COLO668 (cell line): Measurements from ENCODE around the gene ACCSL.

Source experiments
- DNase-seq: peaks from one replicate; lab custom pipeline; 2025; ENCODE audit not compliant: unreplicated experiment; lab: John Stamatoyannopoulos, UW

Gene ACCSL

DNA sequence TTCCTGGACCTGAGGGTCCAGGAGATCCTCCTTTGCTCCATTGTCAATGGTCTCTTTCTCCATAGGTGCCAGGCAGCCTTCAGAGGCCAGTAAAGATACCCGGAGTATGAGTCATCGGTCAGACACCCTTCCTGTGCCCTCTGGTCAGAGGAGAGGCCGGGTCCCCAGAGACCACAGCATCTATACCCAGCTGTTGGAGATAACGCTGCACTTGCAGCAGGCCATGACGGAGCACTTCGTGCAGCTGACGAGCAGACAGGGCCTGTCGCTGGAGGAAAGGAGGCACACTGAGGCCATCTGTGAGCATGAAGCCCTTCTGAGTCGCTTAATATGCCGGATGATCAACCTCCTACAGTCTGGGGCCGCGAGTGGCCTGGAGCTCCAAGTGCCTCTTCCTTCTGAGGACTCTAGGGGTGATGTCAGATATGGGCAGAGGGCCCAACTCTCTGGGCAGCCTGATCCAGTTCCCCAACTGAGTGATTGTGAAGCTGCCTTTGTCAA, at the start of gene ACCSL:
Gene ACCSL, plus strand, starts transcription at position 51 of the 501 bp plus-strand sequence. Its CDS starts 56 bp downstream, at position 107.
- no peak for DNase-seq

DNA sequence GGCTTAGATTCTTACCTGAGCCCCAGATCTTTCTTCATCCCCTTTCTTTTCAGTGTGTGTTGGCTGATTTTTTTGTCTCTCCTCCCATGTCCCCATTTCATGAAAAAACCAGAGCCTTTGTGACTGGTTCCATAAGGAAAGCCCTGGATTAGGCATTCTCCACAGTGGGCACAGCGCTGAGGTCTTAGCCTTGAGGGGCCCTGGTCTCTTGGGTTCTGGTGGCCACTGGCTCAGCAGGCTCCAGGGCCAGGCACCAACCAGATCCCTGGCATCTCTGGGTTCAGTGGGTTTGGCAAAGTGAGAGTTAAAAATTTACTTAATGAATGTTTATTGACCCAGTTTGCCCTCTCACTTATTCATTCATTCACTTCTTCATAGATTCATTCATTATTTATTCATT, 49.5 kb upstream of the ACCSL start:
- DNase-seq = no peak

DNA sequence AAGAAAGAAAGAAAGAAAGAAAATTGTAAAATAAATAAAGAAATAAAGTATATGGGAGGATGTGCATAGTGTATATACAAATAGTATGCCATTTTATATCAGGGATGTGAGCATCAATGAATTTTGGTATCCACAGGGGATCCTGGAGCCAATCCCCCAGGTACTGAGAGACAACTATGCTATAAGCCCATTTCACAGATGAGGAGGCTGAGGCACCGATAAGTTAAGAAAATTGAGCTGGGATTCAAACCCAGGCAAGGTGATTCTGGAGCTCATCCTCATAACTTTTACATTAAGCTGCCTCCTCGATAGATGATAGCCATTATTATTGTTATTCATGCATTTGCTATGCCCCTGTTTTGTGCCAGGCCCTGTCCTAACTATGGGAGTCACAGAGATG, 47.0 kb upstream of the ACCSL start:
- no peak for DNase-seq

DNA sequence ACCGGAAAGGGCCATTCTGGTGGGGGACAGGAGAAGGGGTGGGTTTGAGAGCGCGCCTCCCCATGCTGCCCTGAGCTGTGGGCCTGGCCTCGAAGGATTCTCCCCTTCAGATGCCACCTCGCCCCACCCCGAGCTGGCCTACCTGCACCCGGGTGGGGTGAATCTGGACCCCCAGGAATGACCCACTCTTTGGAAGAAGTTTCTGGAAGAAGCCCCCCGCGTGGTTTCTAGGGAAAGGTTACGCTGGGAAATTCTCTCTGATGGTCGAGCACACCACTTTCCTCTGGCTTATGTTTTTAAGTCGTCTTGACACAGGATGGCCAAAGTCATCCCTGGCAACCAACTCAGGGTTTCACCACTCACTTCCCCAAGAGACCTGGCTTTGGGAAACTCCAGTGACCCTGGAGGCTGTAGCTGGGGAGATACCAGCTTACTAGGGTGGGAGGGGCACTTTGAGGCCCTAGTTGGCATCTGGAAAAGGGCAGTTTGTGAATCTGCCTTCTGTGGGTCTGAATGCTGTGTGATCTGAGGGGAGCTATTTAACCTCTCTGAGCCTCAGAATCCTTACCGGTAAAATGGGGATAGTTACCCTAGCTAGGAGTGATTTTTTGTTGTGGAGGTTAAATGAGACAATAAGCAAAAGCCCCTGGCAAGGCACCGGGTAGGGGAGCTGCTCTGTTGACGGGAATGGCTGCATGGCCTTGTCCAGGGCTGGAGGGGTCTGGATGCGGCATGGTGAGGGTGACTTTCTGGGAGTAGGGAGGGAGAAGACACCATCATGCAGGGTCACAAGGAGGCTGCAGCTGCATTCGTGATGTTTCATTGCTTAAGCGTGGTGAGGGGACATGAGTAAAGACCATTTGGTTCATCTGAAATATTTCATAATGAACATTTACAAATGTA, 45.3 kb upstream of the ACCSL start:
- no peak for DNase-seq

DNA sequence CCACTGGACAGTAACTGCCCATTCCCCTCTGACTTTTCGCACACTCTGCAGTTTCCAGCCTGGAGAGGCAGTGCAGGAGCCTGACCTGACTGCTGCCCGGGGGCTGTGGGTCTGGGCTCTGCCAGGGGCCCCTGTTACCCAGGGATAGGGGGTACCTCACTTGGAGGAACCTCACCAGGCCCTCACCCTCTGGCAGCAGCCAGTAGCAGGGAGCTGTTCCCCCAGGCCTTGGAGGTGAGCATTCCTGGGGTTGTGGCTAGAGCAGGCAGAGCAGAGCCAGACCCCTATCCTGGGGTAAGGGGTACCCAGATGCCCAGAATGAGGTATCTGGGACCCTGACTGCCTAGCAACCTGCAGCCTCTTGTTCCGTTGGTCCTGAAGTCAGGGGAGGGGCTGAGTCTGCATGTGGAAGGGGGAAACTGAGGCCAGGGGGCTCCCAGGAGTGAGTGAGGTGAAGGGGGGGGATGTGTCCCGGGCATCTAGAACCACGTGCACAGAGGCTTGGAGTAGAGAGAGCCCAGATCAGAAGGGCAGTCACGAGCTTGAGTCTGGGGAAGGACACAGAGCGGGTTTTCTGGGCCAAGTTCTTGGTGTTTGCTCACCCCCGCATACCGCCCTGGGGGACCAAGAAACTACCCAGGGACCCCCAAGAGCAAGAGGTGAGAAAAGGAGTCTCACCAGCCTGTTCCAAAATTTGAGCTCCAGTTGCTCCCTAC, 43.9 kb upstream of the ACCSL start:
- no peak for DNase-seq

DNA sequence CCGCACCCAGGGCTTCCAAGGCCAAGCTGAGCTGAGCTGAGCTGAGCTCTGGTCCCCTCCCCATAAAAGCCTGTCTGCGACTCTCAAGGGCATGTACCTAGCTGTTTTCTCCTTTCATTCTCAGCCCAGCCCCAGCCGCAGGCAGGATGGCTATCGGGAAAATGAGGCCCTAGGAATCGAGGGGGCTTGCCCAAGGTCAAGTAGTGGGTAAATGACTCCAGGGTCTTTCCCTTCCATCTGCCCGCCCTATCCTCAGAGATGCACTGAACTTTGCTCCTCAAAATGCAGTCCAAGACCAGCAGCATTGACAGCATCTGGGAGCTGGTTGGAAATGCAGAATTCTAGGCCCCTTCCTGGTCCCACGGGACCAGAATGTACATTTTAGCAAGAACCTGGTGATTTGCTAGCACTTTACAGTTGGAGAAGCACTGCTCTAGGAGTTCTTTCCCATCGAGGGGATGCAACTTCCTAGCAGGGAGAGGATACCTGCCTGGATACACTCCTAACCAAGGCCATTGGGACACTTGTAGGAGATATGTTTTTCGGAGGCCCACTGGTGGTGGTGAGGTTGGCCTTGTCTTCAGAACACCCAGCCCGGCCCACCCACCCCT, 43.2 kb upstream of the ACCSL start:
- DNase-seq = no peak

DNA sequence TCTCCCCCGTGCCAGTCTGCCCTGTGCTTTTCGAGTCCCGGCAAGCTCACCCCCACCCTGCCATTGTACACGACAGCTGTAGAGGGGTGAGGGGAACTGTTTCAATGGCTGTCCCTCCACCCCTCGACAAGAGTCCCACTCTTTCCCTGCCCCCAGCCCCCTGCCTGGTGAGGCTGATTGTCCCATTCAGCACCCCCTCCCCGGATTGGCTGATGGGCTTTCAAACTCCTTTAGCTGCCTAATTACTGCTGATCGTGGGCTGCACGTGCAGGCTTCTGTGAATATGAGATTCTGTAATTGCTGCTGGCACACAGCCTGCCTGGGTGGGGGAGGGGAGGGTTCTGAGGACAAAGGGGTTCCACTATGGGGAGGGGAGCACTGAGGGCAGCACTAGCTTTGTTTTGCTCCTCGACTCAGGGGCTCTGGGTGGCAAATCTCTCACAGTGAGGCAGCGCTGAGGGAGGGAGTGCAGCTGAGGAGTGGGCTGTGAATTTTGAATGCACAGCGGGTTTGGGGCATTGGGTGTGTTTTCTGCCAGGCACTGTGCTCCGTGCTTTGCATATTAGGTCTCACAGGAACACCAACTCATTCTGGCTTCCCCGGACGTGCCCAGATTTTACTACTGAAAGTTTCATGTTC, 42.6 kb upstream of the ACCSL start:
- DNase-seq = no peak

DNA sequence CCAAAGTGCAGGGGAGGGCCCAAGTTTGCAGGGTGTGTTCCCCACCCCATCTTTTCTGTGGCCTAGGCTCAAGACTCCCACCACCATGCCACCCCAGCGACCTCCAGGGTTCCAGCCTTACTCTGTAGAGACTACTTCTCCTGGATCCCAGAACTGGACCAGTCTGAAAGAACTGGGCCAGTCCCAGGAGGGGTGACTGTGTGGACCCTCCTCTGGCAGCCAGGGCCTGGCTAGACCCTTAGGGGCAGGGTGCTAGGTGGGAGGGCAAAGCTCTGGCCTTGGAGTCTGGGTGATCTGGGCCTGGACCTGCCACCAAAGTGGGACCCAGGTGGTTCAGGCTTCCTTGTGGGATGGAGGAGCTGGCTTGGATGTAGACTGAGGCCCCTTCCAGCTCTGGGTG, 41.8 kb upstream of the ACCSL start:
- DNase-seq = no peak

DNA sequence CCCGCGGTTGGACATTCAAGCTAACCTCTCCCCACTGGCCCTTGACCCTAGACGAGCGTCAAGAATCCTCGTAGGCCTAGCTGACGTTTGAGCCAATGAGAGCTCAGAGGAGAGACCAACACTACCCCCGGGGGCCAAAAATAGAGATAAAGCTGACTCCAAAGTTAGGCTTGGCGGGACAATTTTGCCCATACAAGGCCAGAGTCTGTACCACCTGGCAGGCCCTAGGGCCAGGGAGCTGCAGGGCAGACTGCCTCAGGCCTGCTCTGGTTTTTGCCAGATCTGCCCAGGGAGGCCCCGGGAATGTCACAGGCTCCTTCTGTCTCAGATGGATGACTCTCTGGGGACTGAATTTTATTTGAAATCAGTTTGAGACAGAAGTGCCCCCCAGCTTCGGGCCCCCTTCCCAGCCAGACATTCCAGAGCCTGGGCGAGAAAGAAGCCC, 40.8 kb upstream of the ACCSL start:
- DNase-seq = no peak

DNA sequence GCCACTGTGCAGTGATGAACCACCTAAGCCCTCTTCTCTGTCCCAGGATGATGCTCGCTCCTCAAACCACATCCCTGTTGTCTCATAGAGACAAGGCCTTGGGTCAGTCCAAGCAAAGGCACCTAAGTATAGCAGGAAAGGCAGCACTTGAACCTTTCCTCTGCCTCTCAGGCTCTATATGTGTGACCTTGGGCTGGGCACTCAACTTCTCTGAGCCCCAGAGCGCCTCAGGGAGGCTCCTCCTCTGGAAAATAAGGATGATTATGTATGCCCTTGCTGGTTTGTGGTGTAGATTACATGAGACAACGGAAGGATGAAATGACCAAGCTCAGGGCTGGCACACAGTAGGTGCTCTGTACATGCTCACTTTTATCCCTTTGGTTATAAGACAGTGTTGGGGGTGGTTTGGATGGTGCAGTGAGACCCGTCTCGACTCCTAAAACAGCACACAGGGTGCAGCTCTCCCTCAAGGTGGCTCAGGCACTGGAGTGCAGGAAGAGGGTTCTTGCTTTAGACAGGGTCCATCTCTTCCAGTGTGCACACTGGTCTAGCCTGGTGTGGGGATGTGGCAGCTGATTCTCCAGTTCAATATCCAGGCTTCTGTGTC, 40.2 kb upstream of the ACCSL start:
- DNase-seq = no peak

DNA sequence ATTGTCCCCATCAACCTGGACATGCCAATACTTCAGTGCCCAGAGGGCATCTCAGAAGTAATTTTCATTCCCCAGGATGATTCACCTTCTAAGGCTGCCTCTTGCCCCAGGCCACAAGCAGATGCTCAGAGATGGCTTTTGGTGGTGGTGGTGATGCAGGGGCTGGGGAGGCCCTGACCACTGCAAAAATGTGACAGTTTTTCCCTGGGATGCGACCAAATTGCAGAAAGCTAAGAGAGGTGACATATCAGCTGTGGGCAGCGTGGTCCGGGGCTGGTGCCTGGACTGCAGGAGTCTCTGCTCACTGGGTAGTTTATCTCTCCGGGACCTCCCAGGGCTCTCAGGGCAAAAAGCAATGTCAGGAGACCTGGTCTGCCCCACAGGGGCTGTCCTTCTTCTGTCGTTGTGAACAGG, 39.7 kb upstream of the ACCSL start:
- no peak for DNase-seq

DNA sequence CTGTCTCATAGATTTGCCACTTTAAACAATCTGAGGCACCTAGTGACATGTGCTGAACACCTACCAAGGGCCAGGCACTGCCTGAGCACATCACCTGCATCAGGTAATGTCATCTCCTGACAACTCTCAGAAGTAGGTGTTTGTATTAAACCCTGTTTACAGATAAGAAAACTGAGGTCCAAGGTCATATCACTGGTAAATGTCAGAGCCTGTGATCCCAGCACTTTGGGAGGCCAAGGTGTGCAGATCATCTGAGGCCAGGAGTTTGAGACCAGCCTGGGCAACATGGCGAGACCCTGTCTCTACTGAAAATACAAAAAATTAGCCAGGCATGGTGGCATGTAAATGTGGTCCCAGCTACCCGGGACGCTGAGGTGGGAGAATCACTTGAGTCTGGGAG, 39.1 kb upstream of the ACCSL start:
- no peak for DNase-seq

DNA sequence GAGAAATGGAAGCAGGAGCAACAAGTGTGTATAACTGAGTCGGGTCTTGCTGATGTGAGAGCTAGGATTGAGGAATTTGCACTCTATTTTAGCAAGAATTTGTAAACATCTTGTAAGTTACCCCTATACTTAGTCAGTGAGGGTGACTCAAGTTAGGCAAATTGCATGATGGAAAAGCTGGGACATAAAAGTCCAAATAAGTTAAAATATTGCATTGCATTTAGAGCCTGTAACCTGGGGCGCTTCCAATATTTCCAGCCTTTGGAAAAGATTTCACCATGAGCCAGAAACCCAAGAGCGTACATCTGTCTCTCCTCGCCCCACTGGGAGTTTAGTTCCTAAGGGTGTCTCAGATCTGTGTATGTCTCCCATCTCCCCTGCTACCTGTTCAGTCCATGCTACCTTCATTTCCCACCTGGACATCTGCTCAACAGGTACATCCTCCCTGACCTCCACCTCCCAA, 37.0 kb upstream of the ACCSL start:
- no peak for DNase-seq

DNA sequence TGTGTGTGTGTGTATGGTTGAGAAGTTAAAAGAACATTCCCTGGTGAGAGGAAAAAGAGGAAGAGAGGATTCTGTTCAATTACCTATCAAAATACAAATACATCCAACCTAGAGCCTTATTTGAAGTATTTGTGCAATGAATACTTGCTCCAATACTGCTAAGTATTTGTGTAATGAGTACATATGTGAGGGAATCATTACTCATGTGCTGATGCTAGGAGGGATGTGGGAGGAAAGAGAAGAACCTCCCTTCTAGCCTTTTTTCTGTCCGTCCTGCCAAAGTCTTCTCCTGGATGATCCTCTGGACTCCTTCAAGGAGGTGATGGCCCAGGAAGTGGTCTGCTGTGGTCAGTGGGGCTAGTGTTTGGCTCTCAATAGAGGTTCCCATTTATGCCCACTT, 36.0 kb upstream of the ACCSL start:
- DNase-seq = no peak

DNA sequence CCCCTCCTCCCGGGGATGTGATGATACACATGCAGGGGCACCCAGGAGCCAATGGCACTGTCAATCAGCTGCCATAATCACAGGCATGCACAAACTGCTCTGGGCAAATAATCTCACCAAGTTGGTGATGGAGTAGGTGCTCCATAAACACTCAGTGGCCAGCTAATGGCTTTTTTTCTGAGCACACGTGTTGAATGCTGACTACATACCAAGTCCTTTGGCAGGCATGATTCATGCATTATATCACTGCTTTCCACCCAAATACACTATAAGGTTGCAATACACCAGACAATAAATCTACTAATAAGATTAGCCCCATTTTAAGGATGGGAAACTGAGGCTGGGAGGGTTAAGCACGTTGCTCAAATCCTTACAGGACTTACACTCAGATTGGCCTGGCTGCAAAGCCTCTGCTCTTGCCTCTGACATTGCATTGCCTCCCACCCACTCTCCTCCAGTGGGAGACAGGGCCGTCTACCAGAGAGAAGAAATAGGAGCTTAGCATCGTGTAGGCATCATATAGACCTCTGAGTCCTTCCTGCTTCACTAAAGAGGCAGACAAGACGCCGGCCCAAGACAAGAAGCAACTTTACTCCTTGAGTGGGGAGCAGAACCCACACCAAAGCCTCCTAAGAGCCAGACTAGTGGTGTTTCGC, 32.7 kb upstream of the ACCSL start:
- no peak for DNase-seq

DNA sequence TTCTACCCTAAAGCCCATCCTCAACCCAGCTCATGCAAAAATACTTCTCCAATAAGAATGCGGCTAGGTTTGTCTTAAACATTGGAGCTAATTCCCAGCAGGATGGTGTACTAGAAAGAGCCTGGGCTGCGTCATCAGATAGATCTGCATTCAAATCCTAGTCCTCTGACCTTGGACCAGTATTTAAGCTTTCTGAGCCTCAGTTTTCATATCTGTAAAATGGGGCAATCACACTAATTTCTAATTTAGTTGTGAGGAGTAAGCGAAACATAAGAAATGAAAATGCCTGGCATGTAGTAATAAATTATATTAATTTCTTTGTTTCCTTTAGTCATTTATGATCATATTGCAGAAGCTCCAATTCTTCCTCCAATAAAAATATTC, 32.2 kb upstream of the ACCSL start:
- no peak for DNase-seq

DNA sequence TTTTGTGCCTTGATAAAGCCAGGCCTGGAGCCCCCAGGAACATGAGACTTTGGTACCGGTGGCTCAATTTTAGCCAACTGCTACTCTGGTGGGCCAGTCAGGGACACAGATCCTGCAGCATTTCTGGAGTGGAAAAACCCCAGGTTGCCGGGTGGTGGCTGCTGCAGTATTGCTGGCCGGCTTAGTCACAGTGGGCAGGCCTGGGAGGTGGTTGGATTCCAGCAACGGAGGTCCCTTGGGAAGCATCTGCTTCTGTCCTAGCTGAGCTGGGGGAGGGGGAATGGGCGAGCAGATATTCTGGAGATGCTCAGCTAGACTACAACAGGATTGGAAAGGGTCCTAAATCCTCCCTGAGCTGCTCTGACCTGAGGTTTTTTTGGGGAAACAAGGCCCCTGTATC, 31.6 kb upstream of the ACCSL start:
- no peak for DNase-seq

DNA sequence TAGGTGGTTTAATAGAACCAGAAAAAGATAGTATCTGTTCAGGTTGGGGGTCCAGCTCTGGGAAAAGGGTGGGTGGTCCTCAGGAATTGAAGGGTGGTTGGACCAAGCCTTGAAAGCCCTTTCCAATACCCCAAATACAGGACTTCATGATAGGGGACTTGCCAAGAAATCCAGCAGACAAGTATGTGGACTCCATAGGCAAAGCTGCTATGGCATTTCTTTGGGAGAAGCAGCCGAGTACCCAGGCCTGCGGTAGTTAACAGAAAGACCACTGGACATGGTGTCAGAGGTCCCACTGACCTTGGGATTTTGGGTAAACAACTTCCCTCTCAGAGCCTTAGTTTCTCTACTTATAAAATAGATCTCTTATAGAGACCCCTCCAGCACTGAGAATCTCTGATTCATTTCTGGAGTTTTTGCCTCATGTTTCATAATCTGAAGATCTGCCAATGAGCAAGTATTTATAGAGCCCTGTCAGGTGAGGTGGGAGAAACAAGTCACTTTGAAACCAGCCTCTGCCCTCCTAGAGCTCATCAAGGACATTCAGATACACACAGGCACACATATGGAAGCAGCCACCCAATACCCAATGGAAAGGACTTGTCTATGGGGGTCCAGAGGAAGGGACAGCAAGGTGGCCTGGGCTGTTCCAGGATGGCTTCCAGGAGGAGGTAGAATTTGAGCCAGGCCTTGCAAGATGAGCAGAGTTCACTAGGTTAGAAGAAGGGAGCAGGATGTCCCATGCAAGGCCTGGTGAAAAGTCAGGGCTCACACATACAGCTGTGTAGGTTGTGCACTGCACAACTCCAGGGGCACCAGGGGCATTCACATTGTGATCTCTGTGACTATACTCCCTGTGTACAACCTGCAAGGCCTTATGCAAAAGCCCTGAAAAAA, 31.0 kb upstream of the ACCSL start:
- DNase-seq = no peak

DNA sequence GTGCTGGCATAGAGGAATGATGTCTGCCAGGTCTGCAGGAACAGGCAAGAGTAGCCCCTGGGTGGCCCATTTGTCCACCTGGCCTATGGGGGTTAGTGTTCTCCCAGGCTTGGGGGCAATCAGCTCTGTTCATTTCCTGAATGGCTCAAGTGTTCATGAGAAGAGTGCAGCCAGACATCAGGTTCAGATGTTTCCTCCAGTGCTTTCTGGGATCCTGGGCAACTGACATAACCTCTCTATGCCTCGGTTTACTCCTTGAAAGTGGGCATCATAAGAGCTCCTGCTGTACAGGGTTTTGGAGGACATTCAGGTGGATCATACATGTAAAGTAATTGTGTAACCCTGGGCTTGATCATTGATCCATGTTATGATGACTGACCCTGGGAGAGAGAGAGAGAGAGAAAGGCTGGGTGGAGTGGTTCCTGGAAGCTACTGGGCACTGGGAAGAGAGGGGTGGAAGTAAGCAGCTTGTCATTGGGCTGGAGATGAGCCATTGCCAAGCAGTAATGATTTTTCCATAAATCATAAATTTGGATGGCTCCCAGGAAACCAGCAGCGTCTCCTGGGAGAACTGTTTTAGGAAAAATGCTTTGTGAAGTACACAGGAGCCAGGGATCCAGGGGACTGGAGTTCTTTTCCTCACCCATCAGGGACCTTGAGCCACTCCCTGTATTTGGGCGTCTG, 30.2 kb upstream of the ACCSL start:
- no peak for DNase-seq
